HG03159 (cell line): ENCODE data around the gene FZR1.
"Not testable (repeated sequence)": the region's sequence is repeated elsewhere in the genome, so short reads cannot be mapped to it uniquely, and the experiment has no call there.

Experiments
- ATAC-seq: cut with Tn5 transposase; IDR thresholded peaks from one replicate; pipeline ENCODE4 v1.9.1; 2021; ENCODE audit warnings: mild to moderate bottlenecking, moderate library complexity; ENCODE audit not compliant: unreplicated experiment

The FZR1 gene

GRCh38 chr19:3494051-3494450 is 12.1 kb upstream of the FZR1 start:
- ATAC-seq: no peak

- no peak for ATAC-seq
These were observed 11.6 kb upstream of the FZR1 start for GRCh38 chr19:3494559-3494958.

GRCh38 chr19:3496392-3497273 is 9.5 kb upstream of the FZR1 start:
- ATAC-seq: no peak

GRCh38 chr19:3497757-3498520 is 8.2 kb upstream of the FZR1 start:
- ATAC-seq: no peak

- no peak for ATAC-seq
These were observed 6.2 kb upstream of the FZR1 start for GRCh38 chr19:3499738-3500428.

- peak; percentile 78 for ATAC-seq
These were observed 5.5 kb upstream of the FZR1 start, which contains the start of gene DOHH for GRCh38 chr19:3500429-3501101. Gene DOHH (minus strand): TSS chr19:3500674. CDS start chr19:3496814, 3,860 bp downstream.

- ATAC-seq: no peak
These were observed 4.3 kb upstream of the FZR1 start for GRCh38 chr19:3501780-3502179.

GRCh38 chr19:3503036-3503572 is 3.0 kb upstream of the FZR1 start:
- ATAC-seq: no peak

GRCh38 chr19:3504735-3505134 is 1.4 kb upstream of the FZR1 start:
- ATAC-seq: no peak

- no peak for ATAC-seq
These were observed 551 bp downstream of the FZR1 start for GRCh38 chr19:3506384-3507340.

GRCh38 chr19:3507371-3508120 is 1.4 kb downstream of the FZR1 start:
- ATAC-seq: no peak

GRCh38 chr19:3508121-3508661 is 2.1 kb downstream of the FZR1 start:
- ATAC-seq: not testable (repeated sequence)

GRCh38 chr19:3508771-3509535 is 2.8 kb downstream of the FZR1 start:
- no peak for ATAC-seq

GRCh38 chr19:3509566-3509989 is 3.5 kb downstream of the FZR1 start:
- ATAC-seq: no peak

GRCh38 chr19:3510727-3511126 is 4.6 kb downstream of the FZR1 start:
- ATAC-seq: no peak

- no peak for ATAC-seq
These were observed 5.6 kb downstream of the FZR1 start for GRCh38 chr19:3511506-3512251.
